Loucy (cell line): ENCODE results near the gene RHCE.
"Not testable (repeated sequence)": the region's sequence is repeated elsewhere in the genome, so short reads cannot be mapped to it uniquely, and the experiment has no call there.

Experiments used
- H2AFZ ChIP-seq: fragments of 200-600 bp; sonication (generic); 2 replicates; pipeline ENCODE4 v1.6.0; 2016; ENCODE audit warnings: antibody characterized with exemption, mild to moderate bottlenecking, low read length, moderate library complexity
- H3F3A ChIP-seq: fragments of 200-600 bp; 2 replicates; pipeline ENCODE4 v1.6.0; 2016; ENCODE audit warnings: antibody characterized with exemption, low read depth, mild to moderate bottlenecking
- H3K27me3 ChIP-seq: fragments of 200-600 bp; sonication (generic); 2 replicates; pipeline ENCODE4 v1.6.1; 2014; ENCODE audit warnings: low read length, mild to moderate bottlenecking; ENCODE audit not compliant: insufficient read depth, poor library complexity, severe bottlenecking
- H3K36me3 ChIP-seq: fragments of 200-600 bp; sonication (generic); 2 replicates; pipeline ENCODE4 v1.6.1; 2016; ENCODE audit warnings: low read length; ENCODE audit not compliant: insufficient read depth
- H3K4me1 ChIP-seq: fragments of 200-600 bp; sonication (generic); 2 replicates; pipeline ENCODE4 v1.5.1; 2014; ENCODE audit warnings: low read length, mild to moderate bottlenecking; ENCODE audit not compliant: insufficient read depth, poor library complexity, severe bottlenecking
- H3K4me2 ChIP-seq: fragments of 200-600 bp; sonication (generic); 2 replicates; pipeline ENCODE4 v1.6.0; 2014; ENCODE audit warnings: antibody characterized with exemption, low read length, low read depth, mild to moderate bottlenecking; ENCODE audit not compliant: poor library complexity, severe bottlenecking
- H3K4me3 ChIP-seq: fragments of 200-600 bp; sonication (generic); 2 replicates; pipeline ENCODE4 v1.5.1; 2014; ENCODE audit warnings: low read length, mild to moderate bottlenecking, mixed read lengths; ENCODE audit not compliant: poor library complexity, severe bottlenecking
- H3K79me2 ChIP-seq: fragments of 200-600 bp; sonication (generic); 2 replicates; pipeline ENCODE4 v1.6.1; 2014; ENCODE audit warnings: low read length; ENCODE audit not compliant: insufficient read depth
- H3K9ac ChIP-seq: fragments of 200-600 bp; sonication (generic); 2 replicates; pipeline ENCODE4 v1.6.0; 2014; ENCODE audit warnings: mild to moderate bottlenecking, low read depth, low read length, moderate library complexity; ENCODE audit not compliant: poor library complexity, severe bottlenecking
- H3K9me2 ChIP-seq: fragments of 200-600 bp; sonication (generic); replicated peaks from 2 replicates; pipeline ENCODE4 v1.6.1; 2016; ENCODE audit warnings: low read depth, low read length, mixed read lengths
- H3K9me3 ChIP-seq: fragments of 200-600 bp; sonication (generic); 2 replicates; pipeline ENCODE4 v1.6.1; 2014; ENCODE audit warnings: mild to moderate bottlenecking, antibody characterized with exemption, low read length, low read depth; ENCODE audit not compliant: insufficient read depth
- H4K20me1 ChIP-seq: fragments of 200-600 bp; sonication (generic); 2 replicates; pipeline ENCODE4 v1.6.0; 2014; ENCODE audit warnings: antibody characterized with exemption, low read length, mild to moderate bottlenecking; ENCODE audit not compliant: insufficient read depth, poor library complexity, severe bottlenecking
- CTCF ChIP-seq: fragments of 200-600 bp; sonication (generic); conservative IDR thresholded peaks from 2 replicates; pipeline ENCODE4 v1.5.1; 2014; ENCODE audit warnings: mild to moderate bottlenecking, antibody characterized with exemption, low read length
- EZH2phosphoT487 ChIP-seq: fragments of 200-600 bp; IDR thresholded peaks from 2 replicates; pipeline ENCODE4 v1.6.1; 2018; ENCODE audit warnings: antibody characterized with exemption, mild to moderate bottlenecking, moderate library complexity, borderline replicate concordance

Gene RHCE

GRCh38 chr1:25402947-25403803 lies 17.4 kb downstream of the RHCE start:
- H4K20me1 ChIP-seq, H3K27me3 ChIP-seq, H3K9me3 ChIP-seq, H3K9me2 ChIP-seq, H3F3A ChIP-seq, H3K4me2 ChIP-seq, H3K4me1 ChIP-seq, H3K9ac ChIP-seq, H2AFZ ChIP-seq, H3K36me3 ChIP-seq, H3K79me2 ChIP-seq, H3K4me3 ChIP-seq: not testable (repeated sequence)
- peak; percentile 31 for TF ChIP-seq CTCF

- H2AFZ ChIP-seq, H3K36me3 ChIP-seq, H3K9me2 ChIP-seq, H3K4me3 ChIP-seq, H3K79me2 ChIP-seq, H3K9ac ChIP-seq, H3K4me1 ChIP-seq, H4K20me1 ChIP-seq, H3K9me3 ChIP-seq, H3K4me2 ChIP-seq, H3F3A ChIP-seq, H3K27me3 ChIP-seq: not testable (repeated sequence)
These were observed 22.5 kb downstream of the RHCE start for GRCh38 chr1:25398079-25398478.

DNA sequence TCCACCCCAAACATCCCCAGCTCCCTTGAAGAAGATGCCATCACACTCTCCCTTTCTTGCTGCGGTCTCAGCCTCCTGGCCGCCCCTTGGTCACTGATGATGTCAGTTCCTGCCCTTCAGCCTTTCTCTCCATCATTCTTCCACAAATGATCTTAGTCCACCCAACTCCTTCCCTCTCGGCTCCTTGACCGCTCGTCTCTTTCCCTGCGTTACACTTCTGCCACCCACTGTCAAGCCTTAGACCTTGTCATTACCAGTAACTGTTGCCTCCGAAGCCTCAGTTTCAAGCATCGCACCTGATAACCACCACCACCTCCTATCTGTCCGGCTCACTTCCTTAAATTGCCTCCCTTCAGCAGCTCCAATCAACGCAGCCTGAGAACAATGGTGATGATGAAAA lies 23.1 kb downstream of the RHCE start:
- H3K4me3 ChIP-seq, H3K27me3 ChIP-seq, H3K9ac ChIP-seq, H3K4me2 ChIP-seq, H4K20me1 ChIP-seq, H3K4me1 ChIP-seq, H3F3A ChIP-seq, H3K9me2 ChIP-seq, H3K79me2 ChIP-seq, H3K9me3 ChIP-seq, H2AFZ ChIP-seq, H3K36me3 ChIP-seq: not testable (repeated sequence)

- Histone ChIP-seq H2AFZ (no peak overlapping the region), H3K79me2 (no peaks in the 10 kb centered on the region), H3F3A (no peaks in the 10 kb centered on the region), H4K20me1 (no peaks in the 10 kb centered on the region), H3K4me2 (no peak overlapping the region), H3K4me3 (no peak overlapping the region), H3K4me1 (no peaks in the 10 kb centered on the region), H3K36me3 (no peaks in the 10 kb centered on the region), H3K9ac (no peak overlapping the region), H3K27me3 (no peaks in the 10 kb centered on the region), H3K9me3 (no peaks in the 10 kb centered on the region), H3K9me2 (no peaks in the 10 kb centered on the region)
- TF ChIP-seq CTCF (no peak), EZH2phosphoT487 (no peak)
These were observed 27.8 kb downstream of the RHCE start for GRCh38 chr1:25392841-25393240.

GRCh38 chr1:25389721-25390120 lies 30.9 kb downstream of the RHCE start:
- not testable (repeated sequence) for H3F3A ChIP-seq

GRCh38 chr1:25388691-25389090 lies 31.9 kb downstream of the RHCE start:
- H3K4me3 ChIP-seq, H2AFZ ChIP-seq, H3K27me3 ChIP-seq, H4K20me1 ChIP-seq, H3K36me3 ChIP-seq, H3K4me1 ChIP-seq, H3F3A ChIP-seq, H3K9ac ChIP-seq, H3K9me3 ChIP-seq, H3K9me2 ChIP-seq, H3K4me2 ChIP-seq, H3K79me2 ChIP-seq: not testable (repeated sequence)

More at GRCh38 chr1:25389721-25390120, 30.9 kb downstream of the RHCE start:
- H3K9me2 ChIP-seq, H3K9ac ChIP-seq, H2AFZ ChIP-seq, H3K79me2 ChIP-seq, H3K27me3 ChIP-seq, H3K4me2 ChIP-seq, H3K4me1 ChIP-seq, H3K36me3 ChIP-seq, H3K9me3 ChIP-seq, H3K4me3 ChIP-seq, H4K20me1 ChIP-seq: not testable (repeated sequence)
